IMR-90 (cell line): ENCODE measurements around the gene HOXB9. TPM values are rescaled to one million over a fixed set of nuclear protein-coding genes. Genes with fewer than 3 reads are reported as not detected.

Experiments
- ATAC-seq: fragments of 200-7000 bp; cut with Tn5 transposase; 2 replicates; pipeline ENCODE4 v1.9.1; 2020; ENCODE audit warnings: low read depth, mild to moderate bottlenecking, moderate library complexity
- BruUV-seq: library from RNA; stranded (reverse); fragments of 400-500 nt; replicated peaks from 2 replicates; lab custom pipeline; 2021; lab: Mats Ljungman, UMichigan
- CTCF ChIA-PET: fragments of 300-600 bp; formaldehyde crosslinking; extraction: SDS; loops from one replicate; lab custom pipeline; 2021; ENCODE audit warnings: antibody characterized with exemption; lab: Yijun Ruan, JAX
- POLR2A ChIA-PET: fragments of 300-600 bp; sonication (Branson Sonifier 250); formaldehyde crosslinking; loops from one replicate; lab custom pipeline; 2022; ENCODE audit warnings: antibody characterized with exemption; ENCODE audit not compliant: unreplicated experiment; lab: Charles Lee
- DNase-seq: peaks from one replicate; pipeline ENCODE4 v3.0.0; 2013
- H2AFZ ChIP-seq: replicated peaks from 2 replicates; pipeline ENCODE3; 2013; ENCODE audit warnings: low read length, mild to moderate bottlenecking; ENCODE audit not compliant: poor library complexity
- H2AK5ac ChIP-seq: 2 replicates; pipeline ENCODE4 v1.6.1; 2013; ENCODE audit warnings: low read depth, low read length, inconsistent platforms
- H2AK9ac ChIP-seq: replicated peaks from 2 replicates; pipeline ENCODE3; 2013; ENCODE audit warnings: mild to moderate bottlenecking, low read depth, low read length, moderate library complexity; ENCODE audit not compliant: poor library complexity
- H2BK120ac ChIP-seq: 2 replicates; pipeline ENCODE4 v1.6.1; 2013; ENCODE audit warnings: low read depth, low read length, inconsistent platforms
- H2BK15ac ChIP-seq: 3 replicates; pipeline ENCODE4 v1.6.1; 2013; ENCODE audit warnings: low read depth, low read length, inconsistent platforms
- H2BK20ac ChIP-seq: 2 replicates; pipeline ENCODE4 v1.6.1; 2013; ENCODE audit warnings: low read depth, mild to moderate bottlenecking, inconsistent platforms, low read length, moderate library complexity
- H2BK5ac ChIP-seq: 2 replicates; pipeline ENCODE4 v1.6.1; 2013; ENCODE audit warnings: mild to moderate bottlenecking, low read depth, low read length, inconsistent platforms; ENCODE audit not compliant: poor library complexity, severe bottlenecking
- H3K14ac ChIP-seq: replicated peaks from 2 replicates; pipeline ENCODE4 v1.6.1; 2013; ENCODE audit warnings: low read depth, low read length, inconsistent platforms
- H3K18ac ChIP-seq: 2 replicates; pipeline ENCODE4 v1.6.1; 2013; ENCODE audit warnings: low read depth, low read length, control low read depth
- H3K23ac ChIP-seq: 2 replicates; pipeline ENCODE4 v1.6.1; 2013; ENCODE audit warnings: low read depth, low read length, inconsistent platforms
- H3K27ac ChIP-seq: 2 replicates; pipeline ENCODE4 v1.5.1; 2013; ENCODE audit warnings: mild to moderate bottlenecking, control low read depth, low read length; ENCODE audit not compliant: insufficient read depth
- H3K27me3 ChIP-seq: 2 replicates; pipeline ENCODE4 v1.6.1; 2013; ENCODE audit warnings: low read length; ENCODE audit not compliant: control insufficient read depth, insufficient read depth
- H3K36me3 ChIP-seq: 2 replicates; pipeline ENCODE4 v1.6.1; 2013; ENCODE audit warnings: low read length, mixed read lengths; ENCODE audit not compliant: control insufficient read depth, insufficient read depth
- H3K4ac ChIP-seq: 2 replicates; pipeline ENCODE4 v1.6.1; 2013; ENCODE audit warnings: low read depth, low read length, inconsistent platforms
- H3K4me1 ChIP-seq: 2 replicates; pipeline ENCODE4 v1.6.1; 2013; ENCODE audit warnings: low read length, mixed read lengths; ENCODE audit not compliant: control insufficient read depth, insufficient read depth
- H3K4me2 ChIP-seq: 2 replicates; pipeline ENCODE4 v1.6.1; 2013; ENCODE audit warnings: low read depth, mild to moderate bottlenecking, control low read depth, low read length, moderate library complexity
- H3K4me3 ChIP-seq: 2 replicates; pipeline ENCODE4 v1.5.1; 2013; ENCODE audit warnings: low read depth, mild to moderate bottlenecking, control low read depth, low read length, moderate library complexity; ENCODE audit not compliant: insufficient read depth
- H3K56ac ChIP-seq: 2 replicates; pipeline ENCODE4 v1.6.1; 2013; ENCODE audit warnings: low read length, inconsistent platforms; ENCODE audit not compliant: insufficient read depth; ENCODE audit errors: extremely low read depth
- H3K79me1 ChIP-seq, 2 experiments: 2 replicates each; pipeline ENCODE4 v1.6.1; 2013; ENCODE audit warnings: low read length in 2 of 2, inconsistent platforms in 1 of 2, low read depth in 1 of 2
- H3K9ac ChIP-seq: 2 replicates; pipeline ENCODE4 v1.6.1; 2013; ENCODE audit warnings: low read depth, low read length, control low read depth
- H3K9me1 ChIP-seq: 2 replicates; pipeline ENCODE4 v1.6.1; 2013; ENCODE audit warnings: low read length, inconsistent platforms; ENCODE audit not compliant: insufficient read depth
- H3K9me3 ChIP-seq: 2 replicates; pipeline ENCODE4 v1.6.1; 2013; ENCODE audit warnings: low read length; ENCODE audit not compliant: control insufficient read depth, insufficient read depth
- H4K20me1 ChIP-seq: 2 replicates; pipeline ENCODE4 v1.6.1; 2013; ENCODE audit warnings: low read length, inconsistent platforms; ENCODE audit not compliant: insufficient read depth
- H4K5ac ChIP-seq: 2 replicates; pipeline ENCODE4 v1.6.1; 2013; ENCODE audit warnings: mild to moderate bottlenecking, low read depth, low read length, control low read depth
- H4K8ac ChIP-seq, 2 experiments: 2 replicates each; pipeline ENCODE4 v1.6.1; 2013; ENCODE audit warnings: low read depth in 2 of 2, low read length in 2 of 2, control low read depth in 1 of 2, inconsistent platforms in 1 of 2
- H4K91ac ChIP-seq: 2 replicates; pipeline ENCODE4 v1.6.1; 2013; ENCODE audit warnings: low read depth, low read length, inconsistent platforms; ENCODE audit not compliant: insufficient read depth
- CEBPB ChIP-seq: IDR thresholded peaks from 2 replicates; pipeline ENCODE4 v1.6.1; 2012; ENCODE audit warnings: low read depth, low read length, improper control_type of control experiment
- CHD1 ChIP-seq: IDR thresholded peaks from 2 replicates; pipeline ENCODE4 v1.6.1; 2012; ENCODE audit warnings: low read depth, low read length, improper control_type of control experiment
- CTCF ChIP-seq: conservative IDR thresholded peaks from 2 replicates; pipeline ENCODE4 v1.5.1; 2012; ENCODE audit warnings: mild to moderate bottlenecking, low read depth, low read length, improper control_type of control experiment
- ELK1 ChIP-seq: fragments of 150-350 bp; IDR thresholded peaks from 2 replicates; pipeline ENCODE4 v1.6.1; 2016; ENCODE audit warnings: low read depth, mild to moderate bottlenecking, low read length, moderate library complexity, borderline replicate concordance
- FOS ChIP-seq: fragments of 150-350 bp; IDR thresholded peaks from 2 replicates; pipeline ENCODE4 v1.6.1; 2016; ENCODE audit warnings: low read depth, low read length
- MAZ ChIP-seq: IDR thresholded peaks from 2 replicates; pipeline ENCODE4 v1.6.1; 2012; ENCODE audit warnings: low read depth, mild to moderate bottlenecking, low read length, improper control_type of control experiment, moderate library complexity, borderline replicate concordance
- MXI1 ChIP-seq: IDR thresholded peaks from 2 replicates; pipeline ENCODE4 v1.6.1; 2012; ENCODE audit warnings: low read depth, mild to moderate bottlenecking, low read length, moderate library complexity, borderline replicate concordance
- NFE2L2 ChIP-seq: fragments of 150-350 bp; IDR thresholded peaks from 2 replicates; pipeline ENCODE4 v1.6.1; 2016; ENCODE audit warnings: low read depth, mild to moderate bottlenecking, low read length
- POLR2A ChIP-seq: IDR thresholded peaks from 2 replicates; pipeline ENCODE4 v1.6.1; 2012; ENCODE audit warnings: mild to moderate bottlenecking, low read depth, low read length
- RAD21 ChIP-seq: IDR thresholded peaks from 2 replicates; pipeline ENCODE4 v1.6.1; 2012; ENCODE audit warnings: low read length, improper control_type of control experiment
- RCOR1 ChIP-seq: IDR thresholded peaks from 2 replicates; pipeline ENCODE4 v1.6.1; 2012; ENCODE audit warnings: mild to moderate bottlenecking, low read length, improper control_type of control experiment; ENCODE audit not compliant: insufficient replicate concordance
- RFX5 ChIP-seq: IDR thresholded peaks from 2 replicates; pipeline ENCODE4 v1.8.0; 2012; ENCODE audit warnings: low read depth, mild to moderate bottlenecking, low read length, moderate library complexity
- SMC3 ChIP-seq: fragments of 150-350 bp; IDR thresholded peaks from 2 replicates; pipeline ENCODE4 v1.6.1; 2016; ENCODE audit warnings: low read depth, mild to moderate bottlenecking, antibody characterized with exemption, low read length, moderate library complexity
- WGBS, 2 experiments: methylation state at CpG; one replicate each; pipeline versions ENCODE4 v1.1.5 to v1.1.7; 2013; ENCODE audit warnings: missing lambda C conversion rate in 2 of 2; ENCODE audit not compliant: insufficient read length in 1 of 2; ENCODE audit errors: extremely low coverage in 2 of 2; 5-methylcytosine and 5-hydroxymethylcytosine counted together
- dilution Hi-C: fragments of 300-500 bp; cut with HindIII; formaldehyde crosslinking; loops from one replicate; pipeline ENCODE4 v1.14.3; 2018; ENCODE audit warnings: low sequenced_read_pairs; ENCODE audit not compliant: unreplicated experiment
- in situ Hi-C: fragments of 300-500 bp; cut with MboI; formaldehyde crosslinking; loops from 3 replicates; pipeline ENCODE4 v1.14.3; 2019; ENCODE audit warnings: low sequenced_read_pairs, inconsistent platforms, mixed read lengths
- intact Hi-C: fragments of 100-400 bp; cut with micrococcal nuclease; formaldehyde crosslinking; loops from 2 replicates; pipeline ENCODE4 v1.10.0; 2022
- polyA plus RNA-seq, 3 experiments: library from polyadenylated mRNA; depleted of rRNA; stranded (reverse); fragments of >200 nt; gene quantifications; 2 replicates each; pipeline ENCODE4 v1.2.3, GENCODE V29; 2012; ENCODE audit warnings: low replicate concordance in 1 of 3
- total RNA-seq: library from RNA; depleted of rRNA; stranded (reverse); fragments of >200 nt; gene quantifications from 2 replicates; pipeline ENCODE4 v1.2.3, GENCODE V29; 2012

The HOXB9 gene
- total and polyA plus RNA-seq, 2 of the 4 experiments (the other 2 are of a cell fraction): 0.05 TPM; not detected in 1

DNA sequence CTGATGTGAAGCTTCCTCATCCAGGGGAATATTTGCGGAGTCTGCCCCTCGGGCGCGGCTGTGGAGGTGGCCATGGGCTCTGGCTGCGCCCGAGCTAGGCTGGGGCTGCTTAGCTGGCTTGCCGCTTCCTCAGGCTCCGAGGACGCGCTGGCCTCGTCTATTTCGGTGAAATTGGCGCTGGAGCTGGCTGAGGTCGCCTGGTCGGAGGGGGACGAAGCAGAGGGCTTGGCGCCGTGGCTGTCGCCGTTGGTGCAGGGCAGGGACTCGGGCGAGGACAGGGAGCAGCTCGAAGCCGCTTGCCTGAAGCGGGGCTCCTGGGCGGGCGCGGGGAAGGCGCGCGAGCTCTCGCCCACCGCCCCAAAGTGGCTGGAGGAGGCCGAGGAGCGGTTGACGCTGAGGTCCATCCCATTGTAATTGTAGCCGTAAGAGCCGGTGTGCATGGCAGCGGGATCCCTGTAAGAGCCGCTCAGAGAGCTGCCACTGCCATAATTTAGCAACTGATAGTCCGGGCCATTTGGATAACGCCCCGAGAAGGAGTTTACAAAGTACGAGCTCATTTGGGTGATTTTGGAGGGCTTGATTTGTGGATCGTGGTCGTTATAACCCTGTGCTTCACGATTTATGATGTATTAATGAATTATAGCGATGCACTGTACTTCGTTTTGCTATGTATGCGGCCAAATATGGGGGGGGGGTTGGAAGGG lies 32.9 kb downstream of the HOXB9 start, which contains the start of gene HOXB5:
HOXB5 (minus strand) TSS at position 654 of the 704 bp plus-strand sequence; CDS start at position 557, 97 bp downstream.
- peak within 1 kb of the TSS; percentile 99 for H3K27ac ChIP-seq
- CTCF ChIA-PET: interaction anchor here (0.6 to 1.8 kb wide), 7 partner anchors 10 to 289 kb away, joined by 3 to 6 read pairs (median 3); no protein-coding TSS in a partner anchor
- peak within 1 kb of the TSS; percentile 53 for H2BK20ac ChIP-seq
- H3K4ac ChIP-seq: peak within 1 kb of the TSS; percentile 95
- peaks cover 14% of the 10 kb centered on the region; the same call in 1 of the 2 replicates for H3K36me3 ChIP-seq
- no peaks in the 10 kb centered on the region for H3K9me1 ChIP-seq
- peak within 1 kb of the TSS; percentile 93 for H2BK120ac ChIP-seq
- peak within 1 kb of the TSS; percentile 99 for H4K91ac ChIP-seq
- peak within 1 kb of the TSS; percentile 83 for H3K4me2 ChIP-seq
- peak within 1 kb of the TSS; percentile 99 for H3K23ac ChIP-seq
- H3K56ac ChIP-seq: peak within 1 kb of the TSS; percentile 100
- intact Hi-C loops: loop anchor here (1.0 to 2.0 kb wide), 2 partner anchors 22 to 257 kb away; no protein-coding TSS in a partner anchor
- no peaks in the 10 kb centered on the region for H3K27me3 ChIP-seq
- peak within 1 kb of the TSS; percentile 91 for H3K4me3 ChIP-seq
- peaks cover 7% of the 10 kb centered on the region; the same call in 1 of the 2 replicates for H4K20me1 ChIP-seq
- BruUV-seq: no TSS peak
- H3K9ac ChIP-seq: peak within 1 kb of the TSS; percentile 100
- TF ChIP-seq FOS: no peak
- no peak for TF ChIP-seq RAD21
- TF ChIP-seq MXI1: no peak
- no peak for TF ChIP-seq CEBPB
- TF ChIP-seq RCOR1: no peak
- TF ChIP-seq NFE2L2: no peak
- TF ChIP-seq RFX5: no peak
- no peak for TF ChIP-seq POLR2A
- no peak for TF ChIP-seq ELK1
- no peak; the same call in 1 of the 2 replicates for TF ChIP-seq CHD1
- TF ChIP-seq CTCF: no peak
- TF ChIP-seq MAZ: no peak
- TF ChIP-seq SMC3: no peak
- H3K14ac ChIP-seq: peak within 1 kb of the TSS; percentile 98
- peak within 1 kb of the TSS; percentile 85 for H2AK5ac ChIP-seq
- 0% methylated on average over 38 of the region's 50 CpGs; no CpG with 5 or more reads in 1 of the 2 experiments for WGBS, 2 experiments
- peak within 1 kb of the TSS; percentile 81 to 99 for H4K8ac ChIP-seq
- peak within 1 kb of the TSS; percentile 78 for H4K5ac ChIP-seq
- peak within 1 kb of the TSS; percentile 77; the same call in 2 of the 3 replicates for H2BK15ac ChIP-seq
- H3K9me3 ChIP-seq: no peaks in the 10 kb centered on the region
- POLR2A ChIA-PET: interaction anchor here (0.6 to 3.1 kb wide), 7 partner anchors 24 to 257 kb away, joined by 3 to 14 read pairs (median 4); no protein-coding TSS in a partner anchor
- peak within 1 kb of the TSS; percentile 78 for H2AFZ ChIP-seq
- no peak for ATAC-seq
- H2BK5ac ChIP-seq: peak within 1 kb of the TSS; percentile 99
- peaks cover 9% of the 10 kb centered on the region for H3K4me1 ChIP-seq
- H2AK9ac ChIP-seq: peak within 1 kb of the TSS; percentile 94
- in situ Hi-C loops: loop anchor here (10.0 kb wide), 1 partner anchor 568 kb away; no protein-coding TSS in a partner anchor
- dilution Hi-C loops: no loop called here
- H3K79me1 ChIP-seq: peaks cover 0 to 1% of the 10 kb centered on the region in 2 experiments; a peak in 2 of 4 replicates
- peak within 1 kb of the TSS; percentile 81 for H3K18ac ChIP-seq
- peak; percentile 22 for DNase-seq
